Natural killer cell (primary cell): ENCODE measurements around the gene MAP3K9. TPM values are rescaled to one million over a fixed set of nuclear protein-coding genes. Genes with fewer than 3 reads are reported as not detected.

ENCODE experiments used
- ATAC-seq, 3 donors: fragments of 150-1000 bp in 2 of 3; fragments of 200-7000 bp in 1 of 3; cut with Tn5 transposase; 1 replicate in 1 of 3; 2 replicates in 2 of 3; pipeline ENCODE4 v1.10.0; 2021; ENCODE audit warnings: mild to moderate bottlenecking in 2 of 3, moderate library complexity in 2 of 3
- DNase-seq, 2 donors: peaks; one replicate each; pipeline versions ENCODE4 v3.0.0 to v3.0.0-alpha.2; 2013 to 2021; ENCODE audit warnings: mixed read lengths in 1 of 2
- H3K27ac ChIP-seq: one replicate; pipeline ENCODE4 v1.5.1; 2013; ENCODE audit warnings: mild to moderate bottlenecking, low read length
- H3K27me3 ChIP-seq: one replicate; pipeline ENCODE4 v1.6.1; 2013; ENCODE audit warnings: low read length; ENCODE audit not compliant: control insufficient read depth, insufficient read depth
- H3K36me3 ChIP-seq: one replicate; pipeline ENCODE4 v1.6.1; 2013; ENCODE audit warnings: low read length; ENCODE audit not compliant: control insufficient read depth, insufficient read depth
- H3K4me1 ChIP-seq: one replicate; pipeline ENCODE4 v1.6.1; 2013; ENCODE audit warnings: low read length; ENCODE audit not compliant: control insufficient read depth, insufficient read depth
- H3K4me3 ChIP-seq: one replicate; pipeline ENCODE4 v1.5.1; 2013; ENCODE audit warnings: low read length
- H3K9me3 ChIP-seq: one replicate; pipeline ENCODE4 v1.6.1; 2013; ENCODE audit warnings: low read length; ENCODE audit not compliant: control insufficient read depth, insufficient read depth
- H3K27ac Mint-ChIP-seq, 2 donors: one replicate each; pipeline ENCODE4 v1.8.0; 2022; ENCODE audit warnings: mild to moderate bottlenecking in 2 of 2, mixed read lengths in 2 of 2, moderate library complexity in 1 of 2
- H3K27me3 Mint-ChIP-seq, 2 donors: one replicate each; pipeline ENCODE4 v1.8.0; 2022; ENCODE audit warnings: low read depth in 2 of 2, mixed read lengths in 2 of 2
- H3K36me3 Mint-ChIP-seq: one replicate; pipeline ENCODE4 v1.8.0; 2022; ENCODE audit warnings: mixed read lengths
- H3K4me1 Mint-ChIP-seq, 2 donors: one replicate each; pipeline ENCODE4 v1.8.0; 2022; ENCODE audit warnings: mixed read lengths in 2 of 2
- H3K4me3 Mint-ChIP-seq: one replicate; pipeline ENCODE4 v1.8.0; 2022; ENCODE audit warnings: mild to moderate bottlenecking, moderate library complexity, mixed read lengths
- H3K9me3 Mint-ChIP-seq, 2 donors: one replicate each; pipeline ENCODE4 v1.8.0; 2022; ENCODE audit warnings: mixed read lengths in 2 of 2
- CTCF ChIP-seq: fragments of 200-600 bp; IDR thresholded peaks from one replicate; pipeline ENCODE4 v1.8.0; 2022; ENCODE audit warnings: antibody characterized with exemption
- WGBS: methylation state at CpG from one replicate; pipeline ENCODE4 v1.1.7; 2013; ENCODE audit warnings: missing lambda C conversion rate; ENCODE audit not compliant: insufficient coverage; 5-methylcytosine and 5-hydroxymethylcytosine counted together
- intact Hi-C: fragments of 100-400 bp; cut with micrococcal nuclease; formaldehyde crosslinking; loops from one replicate; pipeline ENCODE4 v1.14.2; 2022
- total RNA-seq, 4 donors: library from RNA; stranded (reverse); fragments of 120-200 nt in 1 of 4; gene quantifications; one replicate each; pipeline versions ENCODE4 v1.2.3 to v1.2.4, GENCODE V29; 2013 to 2022

MAP3K9 gene
- total RNA-seq, 3 donors from 2014 or later (not counting 1 experiment from before 2014, with no cell fraction given) = 3.6 to 7.9 (median 3.8) TPM

DNA sequence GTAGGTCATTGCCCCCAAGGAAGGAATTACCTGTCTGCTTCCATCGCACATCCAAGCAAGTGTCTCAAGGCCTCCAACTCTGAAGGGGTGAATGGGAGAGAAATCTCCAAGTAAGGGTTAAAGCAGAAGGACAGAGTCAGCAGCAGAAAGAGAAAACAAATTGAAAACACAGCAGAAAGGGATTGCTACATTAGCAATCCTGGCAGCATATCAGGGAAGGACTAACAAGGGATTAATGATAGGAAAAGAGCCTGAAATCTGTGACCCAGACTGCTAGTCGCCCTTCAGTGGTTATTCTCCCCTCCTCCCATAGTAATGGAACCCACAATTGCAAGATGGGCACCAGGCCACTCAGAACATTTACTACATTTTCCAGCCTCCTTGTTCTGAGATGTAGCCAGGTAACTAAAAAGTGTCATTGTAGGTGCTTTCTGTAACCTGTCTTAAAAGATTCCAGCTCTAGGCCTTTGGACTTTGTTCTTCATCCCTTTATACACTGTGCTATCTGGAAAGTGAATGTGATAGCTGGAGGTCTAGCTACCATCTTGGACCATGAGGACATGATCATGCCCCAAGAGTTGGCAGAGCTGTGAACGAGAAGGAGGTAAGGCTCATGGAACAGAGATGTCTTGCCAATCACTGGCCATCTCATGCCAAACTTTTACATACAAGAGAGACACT is 36.0 kb downstream of the MAP3K9 start:
- Histone ChIP-seq H3K27me3 (no peaks in the 10 kb centered on the region), H3K36me3 (no peaks in the 10 kb centered on the region), H3K4me1 (no peaks in the 10 kb centered on the region), H3K9me3 (no peaks in the 10 kb centered on the region), H3K4me3 (no peak overlapping the region), H3K27ac (no peak overlapping the region)
- Mint-ChIP-seq H3K27ac (no peak overlapping the region), H3K36me3 (no peaks in the 10 kb centered on the region), H3K27me3 (peaks cover 2 to 3% of the 10 kb centered on the region in 2 donors), H3K4me1 (no peaks in the 10 kb centered on the region), H3K4me3 (no peak overlapping the region), H3K9me3 (no peaks in the 10 kb centered on the region)
- ATAC-seq = no peak
- DNase-seq = no peak
- WGBS = 96% methylated on average over 3 of the region's 3 CpGs
- intact Hi-C loops = no loop called here
- no peak for TF ChIP-seq CTCF

- ATAC-seq = no peak
- Histone ChIP-seq H3K36me3 (no peaks in the 10 kb centered on the region), H3K27ac (no peak overlapping the region), H3K4me1 (no peaks in the 10 kb centered on the region), H3K27me3 (no peaks in the 10 kb centered on the region), H3K9me3 (no peaks in the 10 kb centered on the region), H3K4me3 (no peak overlapping the region)
- no peak for DNase-seq
- 77% methylated on average over 15 of the region's 15 CpGs for WGBS
- H3K4me3 Mint-ChIP-seq = no peak overlapping the region
- no peak overlapping the region for H3K27ac Mint-ChIP-seq
- intact Hi-C loops = no loop called here
- H3K36me3 Mint-ChIP-seq = no peaks in the 10 kb centered on the region
- H3K9me3 Mint-ChIP-seq = no peaks in the 10 kb centered on the region
- H3K27me3 Mint-ChIP-seq = no peaks in the 10 kb centered on the region
- no peaks in the 10 kb centered on the region for H3K4me1 Mint-ChIP-seq
- no peak for TF ChIP-seq CTCF
Measured at GRCh38 chr14:70771781-70772212, 37.5 kb downstream of the MAP3K9 start.

GRCh38 chr14:70770490-70770889 is 38.8 kb downstream of the MAP3K9 start:
- no peak overlapping the region for H3K27ac ChIP-seq
- TF ChIP-seq CTCF = no peak
- no peak for ATAC-seq
- H3K9me3 ChIP-seq = no peaks in the 10 kb centered on the region
- peaks cover 2% of the 10 kb centered on the region for H3K27me3 ChIP-seq
- H3K36me3 ChIP-seq = no peaks in the 10 kb centered on the region
- no peaks in the 10 kb centered on the region for H3K36me3 Mint-ChIP-seq
- H3K27me3 Mint-ChIP-seq = no peaks in the 10 kb centered on the region
- no peak overlapping the region for H3K4me3 ChIP-seq
- 92% methylated on average over 6 of the region's 7 CpGs for WGBS
- H3K27ac Mint-ChIP-seq = no peak overlapping the region
- no peak for DNase-seq
- no peaks in the 10 kb centered on the region for H3K4me1 Mint-ChIP-seq
- no peak overlapping the region for H3K4me3 Mint-ChIP-seq
- H3K9me3 Mint-ChIP-seq = no peaks in the 10 kb centered on the region
- intact Hi-C loops = no loop called here
- no peaks in the 10 kb centered on the region for H3K4me1 ChIP-seq

DNA sequence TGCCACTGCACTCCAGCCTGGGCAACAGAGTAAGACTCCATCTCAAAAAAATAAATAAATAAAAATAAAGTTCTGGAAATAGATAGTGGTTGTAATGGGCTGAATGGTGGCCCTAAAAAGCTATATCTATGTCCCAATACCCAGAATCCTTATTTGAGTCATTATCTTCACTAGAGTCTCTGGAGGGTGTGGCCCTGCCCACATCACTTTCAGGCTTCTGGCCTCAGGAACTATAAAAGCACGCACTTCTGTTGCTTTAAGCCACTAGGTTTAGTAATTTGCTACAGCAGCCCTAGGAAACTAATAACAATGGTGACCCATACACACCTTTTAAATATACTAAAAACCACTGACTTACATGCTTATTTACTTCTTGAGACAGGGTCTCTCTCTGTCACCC is 49.9 kb downstream of the MAP3K9 start:
- no peak for TF ChIP-seq CTCF
- no peaks in the 10 kb centered on the region for H3K4me1 ChIP-seq
- intact Hi-C loops = no loop called here
- DNase-seq (no peak), ATAC-seq (no peak)
- no peak overlapping the region for H3K4me3 Mint-ChIP-seq
- no peaks in the 10 kb centered on the region for H3K9me3 Mint-ChIP-seq
- H3K9me3 ChIP-seq = no peaks in the 10 kb centered on the region
- no peak overlapping the region for H3K4me3 ChIP-seq
- H3K36me3 ChIP-seq = no peaks in the 10 kb centered on the region
- no peak overlapping the region for H3K27ac Mint-ChIP-seq
- H3K27me3 Mint-ChIP-seq = peaks cover 0 to 7% of the 10 kb centered on the region in 2 donors
- no peaks in the 10 kb centered on the region for H3K36me3 Mint-ChIP-seq
- H3K4me1 Mint-ChIP-seq = no peaks in the 10 kb centered on the region
- 88% methylated on average over 1 of the region's 1 CpG for WGBS
- H3K27me3 ChIP-seq = no peaks in the 10 kb centered on the region
- no peak overlapping the region for H3K27ac ChIP-seq
